MG63 (cell line): Measurements from ENCODE around the gene GFRA1. TPM values are rescaled to one million over a fixed set of nuclear protein-coding genes. Genes with fewer than 3 reads are reported as not detected.

ENCODE experiments used
- DNase-seq: peaks from one replicate; pipeline ENCODE4 v3.0.0-alpha.2; 2020
- H3K27me3 ChIP-seq: fragments of 250-450 bp; sonication (Bioruptor Pico); 2 replicates; pipeline ENCODE4 v1.5.1; 2020; ENCODE audit warnings: mild to moderate bottlenecking, moderate library complexity
- H3K36me3 ChIP-seq: fragments of 250-450 bp; sonication (Bioruptor Pico); 2 replicates; pipeline ENCODE4 v1.5.1; 2020; ENCODE audit warnings: mild to moderate bottlenecking, moderate library complexity
- H3K4me3 ChIP-seq: fragments of 250-450 bp; sonication (Bioruptor Pico); 2 replicates; pipeline ENCODE4 v1.5.1; 2020; ENCODE audit warnings: mild to moderate bottlenecking, moderate library complexity
- H3K9me3 ChIP-seq: fragments of 250-450 bp; sonication (Bioruptor Pico); 2 replicates; pipeline ENCODE4 v1.5.1; 2020; ENCODE audit warnings: mild to moderate bottlenecking, moderate library complexity
- total RNA-seq: library from RNA; depleted of rRNA; stranded (reverse); fragments of >200 nt; shearing (Covaris generic); gene quantifications from 2 replicates; pipeline ENCODE4 v1.2.3, GENCODE V29; 2014; ENCODE audit warnings: low replicate concordance

The GFRA1 gene
- total RNA-seq, 1 experiment from 2014 or later = 47.6 TPM

DNA sequence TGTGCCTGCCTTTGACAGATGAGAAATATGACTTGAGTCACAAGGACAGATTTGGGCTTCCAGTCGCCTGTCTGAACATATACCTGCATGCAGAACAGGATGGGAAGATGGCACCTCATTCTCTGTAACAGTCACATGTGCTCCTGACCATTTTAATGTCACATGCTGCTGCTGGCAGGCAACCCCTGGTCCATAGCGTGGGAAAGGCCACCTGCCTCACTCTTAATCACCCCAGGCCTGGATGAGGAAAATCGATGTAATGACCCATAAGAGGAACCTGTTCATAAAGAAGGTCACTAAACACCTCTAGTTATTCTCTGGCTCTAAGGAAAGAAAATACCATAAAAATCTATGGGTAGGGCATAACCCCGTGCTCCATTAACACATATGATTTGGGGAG, 110.2 kb downstream of the GFRA1 start:
- Histone ChIP-seq H3K4me3 (no peak overlapping the region), H3K9me3 (no peaks in the 10 kb centered on the region)
- DNase-seq = no peak

DNA sequence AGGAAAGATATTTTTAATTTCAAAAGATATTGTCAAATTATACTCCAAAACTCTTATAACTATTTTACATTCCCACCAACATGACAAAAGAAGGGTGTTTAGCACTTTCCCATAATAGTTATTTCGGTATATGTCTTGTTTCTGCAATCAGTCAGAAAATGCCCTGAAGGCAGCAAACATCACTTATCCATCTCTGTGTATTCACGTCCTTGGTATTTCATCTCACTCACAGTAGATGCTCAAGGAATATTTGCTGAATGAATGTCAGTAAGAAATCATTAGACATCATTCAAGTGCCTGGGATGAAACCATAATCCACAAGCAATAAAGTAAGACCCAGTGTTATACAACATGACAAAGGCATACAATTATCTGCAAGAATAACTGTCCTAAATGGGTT, 112.7 kb downstream of the GFRA1 start:
- H3K9me3 ChIP-seq = no peaks in the 10 kb centered on the region
- no peak for DNase-seq
- no peaks in the 10 kb centered on the region for H3K36me3 ChIP-seq
- H3K27me3 ChIP-seq = no peaks in the 10 kb centered on the region
- no peak overlapping the region for H3K4me3 ChIP-seq

More for the DNA sequence above, 110.2 kb downstream of the GFRA1 start:
- H3K27me3 ChIP-seq = no peaks in the 10 kb centered on the region
- H3K36me3 ChIP-seq = no peaks in the 10 kb centered on the region

DNA sequence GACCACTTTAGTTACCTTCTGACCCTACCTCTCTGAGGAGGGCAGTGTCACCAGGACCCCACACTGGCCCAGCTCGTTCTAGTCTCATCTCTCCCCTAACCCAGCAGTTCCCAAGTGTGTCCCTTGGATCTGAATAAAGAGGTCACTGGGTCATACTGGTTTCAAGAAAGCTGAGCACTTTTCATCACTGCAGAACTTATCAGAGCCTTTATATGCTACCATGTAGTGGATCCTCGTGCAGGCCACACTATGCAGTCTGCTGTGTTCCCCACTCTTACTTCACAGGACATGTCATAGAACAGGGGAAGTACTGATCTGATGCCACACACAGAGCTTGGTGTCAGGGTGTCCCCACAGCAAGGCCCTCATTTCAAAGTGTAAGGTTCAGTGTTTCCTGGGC, 113.8 kb downstream of the GFRA1 start:
- no peak for DNase-seq
- Histone ChIP-seq H3K27me3 (no peaks in the 10 kb centered on the region), H3K36me3 (no peaks in the 10 kb centered on the region)

DNA sequence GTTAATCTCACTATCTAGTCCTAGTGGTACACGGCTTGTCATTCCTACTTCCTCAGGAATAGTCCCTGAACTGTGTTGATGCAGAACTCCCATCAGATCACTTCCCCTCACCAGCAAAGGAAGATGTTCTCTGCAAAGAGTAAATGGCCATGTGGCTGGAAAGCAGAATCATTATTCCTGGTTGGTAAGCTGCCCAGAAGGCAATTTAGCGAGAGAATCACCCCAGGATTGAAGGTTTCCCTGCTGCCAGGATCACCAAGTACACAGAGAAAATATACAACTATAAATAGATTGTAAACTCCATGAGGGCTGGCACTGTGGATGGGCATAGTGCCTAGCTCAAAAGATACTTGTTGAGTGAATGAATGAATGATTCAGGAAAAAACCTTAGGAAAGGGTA, 115.0 kb downstream of the GFRA1 start:
- Histone ChIP-seq H3K27me3 (no peaks in the 10 kb centered on the region), H3K4me3 (no peak overlapping the region), H3K36me3 (no peaks in the 10 kb centered on the region), H3K9me3 (no peaks in the 10 kb centered on the region)
- peak; percentile 9 for DNase-seq

More for the DNA sequence above, 113.8 kb downstream of the GFRA1 start:
- Histone ChIP-seq H3K9me3 (no peaks in the 10 kb centered on the region), H3K4me3 (no peak overlapping the region)

DNA sequence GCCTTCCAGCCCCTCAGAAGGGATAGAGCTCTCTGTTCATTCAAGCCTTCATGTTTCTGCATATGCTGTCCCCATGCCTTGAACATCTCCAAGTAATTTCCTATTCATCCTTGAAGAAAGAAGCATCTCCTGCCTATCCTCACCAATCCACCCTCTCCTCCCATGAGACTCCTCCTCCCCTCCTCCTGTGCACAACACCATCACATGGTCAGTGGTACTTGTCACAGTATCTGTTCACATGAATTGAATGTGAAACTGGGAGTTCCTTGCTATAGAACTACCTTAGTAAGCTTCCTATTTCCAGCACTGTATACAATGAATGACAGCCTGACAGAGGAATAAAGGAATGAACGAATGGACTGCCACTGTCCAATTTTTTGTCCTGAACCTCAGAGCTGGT, 115.5 kb downstream of the GFRA1 start:
- no peak overlapping the region for H3K4me3 ChIP-seq
- no peak for DNase-seq
- H3K36me3 ChIP-seq = no peaks in the 10 kb centered on the region
- H3K27me3 ChIP-seq = no peaks in the 10 kb centered on the region
- no peaks in the 10 kb centered on the region for H3K9me3 ChIP-seq

DNA sequence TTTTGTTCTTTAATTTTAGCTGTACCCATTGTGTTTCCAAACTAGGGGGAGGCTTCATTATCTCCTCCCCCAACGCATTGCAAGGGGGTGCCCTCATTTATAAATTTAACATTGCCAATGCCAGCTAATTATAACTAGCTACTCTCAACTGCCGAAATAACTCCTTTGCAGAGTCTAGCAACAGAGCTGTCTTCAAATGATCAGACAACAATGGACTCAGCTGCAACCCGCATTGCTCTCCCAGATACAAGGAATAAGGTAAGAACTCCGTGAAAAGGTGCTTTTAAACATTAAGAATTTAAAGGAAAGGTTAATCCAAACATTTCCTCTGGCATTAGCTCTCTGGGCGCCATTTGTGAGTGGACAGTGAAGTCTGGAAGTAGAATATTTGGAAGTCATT, 116.2 kb downstream of the GFRA1 start:
- Histone ChIP-seq H3K27me3 (no peaks in the 10 kb centered on the region), H3K36me3 (no peaks in the 10 kb centered on the region), H3K9me3 (no peaks in the 10 kb centered on the region), H3K4me3 (no peak overlapping the region)
- DNase-seq = no peak

DNA sequence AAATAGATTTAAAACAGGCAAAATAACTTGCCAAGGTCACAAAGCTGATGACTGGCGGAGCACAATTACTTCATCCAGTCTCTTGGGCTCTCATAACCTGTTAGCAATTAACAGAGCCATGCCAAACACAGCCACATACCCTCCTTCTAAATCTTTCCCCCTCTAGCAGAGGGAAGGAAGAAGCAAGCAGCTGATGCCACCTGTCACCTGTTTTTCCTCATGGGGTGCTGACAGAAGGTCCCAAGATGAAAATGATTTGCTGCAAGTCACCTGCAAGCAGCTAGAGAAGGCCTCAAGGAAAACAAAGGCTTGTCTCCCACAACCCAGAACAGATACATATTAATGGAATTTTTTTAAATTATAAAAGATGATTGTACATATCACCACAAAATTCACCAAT, 117.8 kb downstream of the GFRA1 start:
- H3K4me3 ChIP-seq = no peak overlapping the region
- H3K27me3 ChIP-seq = no peaks in the 10 kb centered on the region
- H3K9me3 ChIP-seq = no peaks in the 10 kb centered on the region
- no peak for DNase-seq
- H3K36me3 ChIP-seq = no peaks in the 10 kb centered on the region

DNA sequence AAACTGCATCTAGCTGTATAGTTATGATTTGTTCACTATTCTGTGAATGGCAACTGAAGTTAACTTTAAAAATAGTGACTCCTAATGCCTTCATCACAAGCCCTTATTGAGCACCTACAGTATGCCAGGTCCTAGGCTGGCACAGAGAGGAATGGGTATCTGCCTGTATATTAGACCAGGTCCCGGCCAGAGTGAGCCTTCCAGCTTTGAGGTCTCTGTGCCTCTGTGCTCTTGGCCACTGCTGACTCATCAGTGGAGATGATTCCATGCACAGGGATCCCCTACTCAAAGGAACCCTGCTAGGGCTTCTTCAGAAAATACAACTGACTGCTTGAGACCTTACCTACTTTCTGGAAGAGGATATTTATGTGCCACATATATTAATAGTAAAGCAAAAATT, 118.4 kb downstream of the GFRA1 start:
- Histone ChIP-seq H3K27me3 (no peaks in the 10 kb centered on the region), H3K9me3 (no peaks in the 10 kb centered on the region), H3K36me3 (no peaks in the 10 kb centered on the region), H3K4me3 (no peak overlapping the region)
- no peak for DNase-seq

DNA sequence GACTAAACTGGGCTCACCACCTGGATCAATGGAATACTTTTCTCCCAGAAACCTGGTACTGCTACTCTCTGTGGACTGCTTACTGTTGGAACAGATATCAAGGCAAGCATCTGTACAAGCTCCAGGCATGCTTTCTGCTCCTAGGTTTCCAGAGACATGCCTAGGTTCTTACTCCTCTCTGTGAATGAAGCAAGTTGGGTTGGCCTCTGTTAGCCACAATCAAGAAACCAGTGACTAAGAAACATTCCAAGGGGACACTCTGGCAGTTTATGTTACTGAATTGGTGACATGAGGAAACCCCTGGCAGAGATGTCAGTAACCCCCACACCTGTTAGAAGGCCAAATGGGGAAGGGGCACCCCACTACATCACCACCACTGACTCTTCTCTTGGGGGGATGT, 121.9 kb downstream of the GFRA1 start:
- Histone ChIP-seq H3K9me3 (no peaks in the 10 kb centered on the region), H3K36me3 (no peaks in the 10 kb centered on the region), H3K4me3 (no peak overlapping the region), H3K27me3 (no peaks in the 10 kb centered on the region)
- no peak for DNase-seq

DNA sequence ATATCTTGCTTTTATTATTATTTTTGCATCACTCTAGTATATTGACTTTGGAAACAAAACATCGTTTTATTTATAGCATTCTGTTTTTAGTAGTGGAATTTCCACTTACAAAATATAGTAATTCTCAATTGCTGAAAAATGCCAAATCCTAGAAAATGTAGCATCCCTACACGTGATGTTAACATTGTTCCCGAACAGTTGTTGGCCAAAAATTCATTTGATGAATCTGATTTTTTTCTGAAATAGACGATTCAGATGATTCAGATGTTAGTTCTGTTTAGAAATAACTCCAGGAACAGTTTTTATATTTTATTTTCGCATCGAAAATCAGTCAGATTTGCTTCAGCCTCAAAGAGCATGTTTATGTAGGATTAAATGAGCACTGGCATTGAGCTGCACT, 122.4 kb downstream of the GFRA1 start:
- no peaks in the 10 kb centered on the region for H3K9me3 ChIP-seq
- H3K27me3 ChIP-seq = no peaks in the 10 kb centered on the region
- DNase-seq = no peak
- H3K36me3 ChIP-seq = no peaks in the 10 kb centered on the region
- no peak overlapping the region for H3K4me3 ChIP-seq

DNA sequence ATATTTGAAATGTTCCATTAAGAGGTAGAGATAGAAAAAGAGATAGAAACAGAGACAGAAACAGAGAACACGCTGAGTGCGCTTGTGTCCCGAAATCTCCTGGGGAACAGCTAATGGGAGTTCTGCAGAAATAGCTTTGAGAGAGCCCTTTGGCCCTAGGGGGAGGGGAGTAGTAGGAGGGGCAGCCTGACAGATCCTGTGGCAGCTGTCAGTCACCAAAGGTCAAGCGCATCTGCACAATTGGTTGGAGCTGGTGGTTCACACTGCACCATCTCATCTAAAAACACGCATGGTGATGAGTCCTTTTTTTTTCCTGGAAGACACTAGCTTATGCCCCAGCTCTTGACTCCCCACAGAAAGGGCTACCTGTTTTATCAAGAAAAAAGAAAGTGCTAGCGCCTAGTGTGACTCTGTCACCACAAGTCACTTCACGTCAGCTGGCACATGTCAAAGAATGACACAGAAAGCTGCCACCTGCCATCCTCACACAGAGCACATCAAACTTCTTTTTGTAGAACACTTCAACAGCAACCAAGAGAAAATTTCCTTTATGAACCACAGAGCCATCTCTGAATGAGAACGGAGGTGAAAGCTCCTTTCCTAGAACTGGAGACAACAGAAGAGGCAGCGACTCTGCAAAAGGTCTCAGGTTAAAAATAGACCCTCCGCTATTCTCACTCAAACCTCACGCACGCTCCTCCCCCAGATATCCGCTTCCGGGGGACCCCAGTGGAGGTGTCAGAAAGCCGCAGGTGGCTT, 125.7 kb downstream of the GFRA1 start:
- no peak for DNase-seq
- H3K36me3 ChIP-seq = no peaks in the 10 kb centered on the region
- no peaks in the 10 kb centered on the region for H3K27me3 ChIP-seq
- H3K9me3 ChIP-seq = no peaks in the 10 kb centered on the region
- no peak overlapping the region for H3K4me3 ChIP-seq

DNA sequence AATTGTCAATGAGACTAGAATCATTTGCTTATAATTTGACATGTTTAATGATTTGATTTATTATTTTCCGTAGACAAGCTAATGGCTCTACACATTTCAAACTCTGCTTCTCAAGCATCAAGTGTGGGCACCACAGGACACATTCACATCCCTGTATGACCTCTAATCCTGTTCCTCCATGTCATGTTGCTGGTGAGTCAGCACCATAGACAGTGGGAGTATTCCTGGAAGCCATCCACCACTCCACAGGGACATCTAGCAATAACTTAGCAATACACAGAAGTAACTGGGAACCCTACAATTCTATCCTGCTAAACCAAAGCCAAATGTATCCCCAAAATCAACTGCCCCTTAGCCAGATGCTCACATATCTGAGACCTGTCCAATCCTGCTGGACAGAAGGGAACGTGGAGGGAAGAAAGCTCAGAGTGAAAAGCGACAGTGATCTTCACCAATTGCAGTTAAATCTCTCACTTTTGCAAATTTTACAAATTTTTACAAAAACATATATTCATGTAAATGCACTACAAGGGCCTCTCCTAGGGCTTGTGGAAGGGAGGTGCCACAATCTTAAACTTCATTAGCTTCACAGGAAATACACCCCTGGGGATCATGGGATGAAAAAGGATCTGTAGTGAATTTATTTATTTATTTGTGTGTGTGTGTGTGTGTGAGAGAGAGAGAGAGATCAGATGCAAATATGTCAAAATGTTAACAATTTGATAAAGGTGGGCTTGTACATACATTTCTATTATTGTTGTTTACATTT, 126.5 kb downstream of the GFRA1 start:
- Histone ChIP-seq H3K9me3 (no peaks in the 10 kb centered on the region), H3K27me3 (no peaks in the 10 kb centered on the region), H3K36me3 (no peaks in the 10 kb centered on the region), H3K4me3 (no peak overlapping the region)
- DNase-seq = peak; percentile 54

DNA sequence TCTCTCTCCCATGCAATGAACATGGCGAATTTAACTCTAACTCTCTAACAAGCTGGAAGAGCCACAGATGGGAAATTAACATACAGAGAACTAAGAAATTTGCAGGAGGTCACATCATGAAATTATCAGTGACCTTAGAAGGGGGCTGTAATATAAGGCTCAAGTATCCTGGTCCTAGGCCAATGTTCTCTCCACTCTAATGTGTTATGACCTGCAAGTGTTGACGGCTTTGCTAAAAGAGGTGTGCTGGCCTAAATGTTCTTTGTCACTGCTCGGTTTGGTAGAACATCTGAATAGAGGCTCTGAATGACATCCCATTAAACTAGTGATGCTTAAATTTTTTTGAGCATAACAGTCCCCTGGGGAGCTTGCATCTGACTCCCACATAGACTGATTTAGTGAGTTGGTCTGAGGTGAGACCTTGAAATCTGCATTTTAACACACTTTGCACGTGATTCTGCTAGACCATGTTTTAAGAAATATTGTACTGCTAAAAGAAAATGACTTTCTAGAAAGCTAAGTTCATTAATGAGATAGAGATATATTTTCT, 129.3 kb downstream of the GFRA1 start:
- no peaks in the 10 kb centered on the region for H3K36me3 ChIP-seq
- DNase-seq = no peak
- H3K27me3 ChIP-seq = no peaks in the 10 kb centered on the region
- H3K9me3 ChIP-seq = no peaks in the 10 kb centered on the region
- H3K4me3 ChIP-seq = no peak overlapping the region

DNA sequence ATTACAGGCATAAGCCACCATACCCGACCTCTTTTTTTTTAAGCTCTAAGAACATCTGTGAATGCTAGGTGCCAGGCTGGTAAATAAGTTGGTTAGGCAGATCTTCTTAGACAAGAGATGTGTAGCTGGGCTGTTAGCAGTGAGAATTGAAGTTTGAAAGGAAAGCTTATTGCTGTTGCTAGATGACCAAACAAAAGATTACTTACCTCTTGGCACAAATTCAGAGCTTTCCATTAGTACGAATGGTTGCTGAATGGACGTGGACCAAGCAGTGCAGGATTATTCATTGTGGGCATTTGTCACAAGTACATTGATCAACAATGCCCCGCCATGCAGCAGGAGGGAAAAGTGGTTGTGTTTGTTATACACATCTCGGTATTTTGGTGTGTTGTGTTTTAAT, 131.2 kb downstream of the GFRA1 start:
- Histone ChIP-seq H3K36me3 (no peaks in the 10 kb centered on the region), H3K4me3 (no peak overlapping the region), H3K27me3 (no peaks in the 10 kb centered on the region)

DNA sequence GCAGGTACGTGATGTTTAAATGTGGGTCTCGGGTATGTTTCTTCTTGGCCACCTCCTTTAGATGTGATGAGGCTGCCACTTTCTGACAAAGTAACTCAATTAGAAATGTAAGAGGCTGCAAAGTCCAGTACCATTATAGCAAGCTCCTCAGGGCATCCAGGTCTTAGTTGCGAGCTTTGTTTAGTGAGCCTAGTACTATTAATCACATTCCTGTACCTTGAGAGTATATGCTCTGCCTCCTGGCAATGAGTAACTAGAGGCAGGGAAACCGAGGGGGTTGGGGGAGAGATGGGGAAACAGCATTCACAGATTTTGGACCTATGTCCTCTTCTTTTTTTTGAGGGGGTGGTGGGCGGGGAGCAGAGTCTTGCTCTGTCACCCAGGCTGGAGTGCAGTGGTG, 131.8 kb downstream of the GFRA1 start:
- H3K4me3 ChIP-seq = no peak overlapping the region
- H3K9me3 ChIP-seq = no peaks in the 10 kb centered on the region
- no peaks in the 10 kb centered on the region for H3K36me3 ChIP-seq
- no peak for DNase-seq
- H3K27me3 ChIP-seq = no peaks in the 10 kb centered on the region

More for the DNA sequence above, 131.2 kb downstream of the GFRA1 start:
- no peak for DNase-seq
- H3K9me3 ChIP-seq = no peaks in the 10 kb centered on the region

DNA sequence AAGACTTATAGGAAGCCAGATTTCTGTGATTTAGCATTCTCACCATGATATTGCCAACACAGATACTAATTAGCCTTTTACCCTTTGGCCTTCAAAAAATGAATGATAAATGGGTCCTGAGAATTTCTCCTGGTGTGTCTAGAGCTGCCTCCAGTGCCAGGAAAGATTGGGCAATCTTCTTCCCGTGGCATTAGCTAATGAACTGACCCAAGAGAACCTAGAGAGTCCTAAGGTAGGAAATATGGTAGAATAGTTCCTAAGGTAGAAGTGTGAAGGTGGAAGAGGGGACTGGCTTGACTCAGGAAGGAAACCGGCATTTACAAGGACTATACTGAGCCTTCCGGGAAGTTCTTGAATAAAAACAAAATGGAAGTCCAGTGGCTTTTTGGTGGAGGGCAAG, 133.1 kb downstream of the GFRA1 start:
- Histone ChIP-seq H3K27me3 (no peaks in the 10 kb centered on the region), H3K9me3 (no peaks in the 10 kb centered on the region), H3K36me3 (no peaks in the 10 kb centered on the region), H3K4me3 (no peak overlapping the region)
- no peak for DNase-seq

DNA sequence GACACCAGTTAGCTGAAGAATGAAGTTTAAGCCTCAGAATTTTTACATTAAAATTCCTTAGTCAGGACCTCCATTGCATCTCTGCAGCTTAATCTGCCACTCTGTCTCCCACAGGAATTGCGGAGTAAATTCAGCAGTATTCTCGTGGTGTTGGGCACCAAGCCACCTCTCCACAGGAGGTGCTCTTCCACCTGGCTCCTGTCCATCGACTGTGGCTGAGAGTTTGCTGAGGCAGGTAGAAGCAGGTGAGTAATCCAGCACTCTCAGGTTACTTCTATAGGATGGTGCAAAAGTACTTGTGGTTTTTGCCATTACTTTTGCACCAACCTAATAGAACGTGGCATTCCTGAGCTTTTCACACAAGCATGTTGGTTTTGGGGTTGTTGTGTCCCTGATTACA, 134.1 kb downstream of the GFRA1 start:
- no peak overlapping the region for H3K4me3 ChIP-seq
- no peaks in the 10 kb centered on the region for H3K27me3 ChIP-seq

DNA sequence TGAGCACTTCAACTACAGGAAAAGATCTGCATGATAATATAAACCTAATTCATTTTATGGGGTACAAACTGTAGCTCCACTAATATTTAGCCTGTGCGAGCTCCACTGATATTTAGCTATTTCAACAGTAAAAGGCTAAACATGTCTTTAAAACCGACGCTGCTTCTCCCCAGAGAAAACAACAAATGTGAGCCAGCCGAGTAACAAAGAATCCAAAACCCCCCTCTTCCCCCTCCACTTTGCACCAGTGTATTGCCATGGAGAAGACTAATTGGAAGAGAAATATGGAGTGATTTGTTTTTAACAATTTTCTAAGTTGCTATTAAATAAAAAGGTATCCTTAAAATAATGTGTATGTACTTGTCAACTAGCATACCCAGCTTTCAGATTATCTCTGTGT, 136.7 kb downstream of the GFRA1 start:
- Histone ChIP-seq H3K4me3 (no peak overlapping the region), H3K27me3 (no peaks in the 10 kb centered on the region), H3K9me3 (peaks cover 2% of the 10 kb centered on the region), H3K36me3 (no peaks in the 10 kb centered on the region)
- no peak for DNase-seq

More for the DNA sequence above, 134.1 kb downstream of the GFRA1 start:
- peaks cover 2% of the 10 kb centered on the region for H3K9me3 ChIP-seq
- DNase-seq = no peak
- H3K36me3 ChIP-seq = no peaks in the 10 kb centered on the region
